T-helper 1 cell treated with Interleukin-12 subunit alpha and Interleukin-12 subunit beta and Interleukin-4 antibody, amounts not matched to agents 30 ng/mL and 1 ng/mL, for 36 hours (primary cell): ENCODE results near the gene SUGCT. TPM values are rescaled to one million over a fixed set of nuclear protein-coding genes. Genes with fewer than 3 reads are reported as not detected.

Source experiments
- intact Hi-C: fragments of 100-400 bp; cut with micrococcal nuclease; formaldehyde crosslinking; loops from one replicate; pipeline ENCODE4 v1.15.1; 2024
- total RNA-seq: library from RNA; stranded (reverse); gene quantifications from 2 replicates; pipeline ENCODE4 v1.2.3, GENCODE V29; 2022

SUGCT gene
- total RNA-seq, 1 donor from 2014 or later = not detected

DNA sequence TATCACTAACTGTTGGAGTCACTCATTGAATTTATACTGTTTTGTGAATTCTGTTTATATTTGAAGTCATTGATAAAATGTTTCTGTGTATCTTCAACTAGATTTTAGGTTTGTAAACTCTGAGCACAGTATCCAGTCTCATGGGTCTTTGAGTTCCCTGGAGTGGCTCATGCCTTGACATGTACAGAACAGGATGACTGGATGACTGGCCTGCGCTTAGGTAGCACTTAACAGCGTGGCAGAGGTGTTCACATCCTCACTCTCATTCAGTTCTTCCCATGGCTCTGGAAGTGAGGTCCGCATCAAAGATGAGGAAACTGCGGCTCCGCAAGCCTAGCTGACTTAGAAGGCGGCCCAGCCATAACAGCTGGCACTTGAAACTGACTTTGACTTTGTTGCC, 576.9 kb downstream of the SUGCT start:
- intact Hi-C loops = loop anchor here (1.0 kb wide), 1 partner anchor 24 kb away; no protein-coding TSS in a partner anchor

DNA sequence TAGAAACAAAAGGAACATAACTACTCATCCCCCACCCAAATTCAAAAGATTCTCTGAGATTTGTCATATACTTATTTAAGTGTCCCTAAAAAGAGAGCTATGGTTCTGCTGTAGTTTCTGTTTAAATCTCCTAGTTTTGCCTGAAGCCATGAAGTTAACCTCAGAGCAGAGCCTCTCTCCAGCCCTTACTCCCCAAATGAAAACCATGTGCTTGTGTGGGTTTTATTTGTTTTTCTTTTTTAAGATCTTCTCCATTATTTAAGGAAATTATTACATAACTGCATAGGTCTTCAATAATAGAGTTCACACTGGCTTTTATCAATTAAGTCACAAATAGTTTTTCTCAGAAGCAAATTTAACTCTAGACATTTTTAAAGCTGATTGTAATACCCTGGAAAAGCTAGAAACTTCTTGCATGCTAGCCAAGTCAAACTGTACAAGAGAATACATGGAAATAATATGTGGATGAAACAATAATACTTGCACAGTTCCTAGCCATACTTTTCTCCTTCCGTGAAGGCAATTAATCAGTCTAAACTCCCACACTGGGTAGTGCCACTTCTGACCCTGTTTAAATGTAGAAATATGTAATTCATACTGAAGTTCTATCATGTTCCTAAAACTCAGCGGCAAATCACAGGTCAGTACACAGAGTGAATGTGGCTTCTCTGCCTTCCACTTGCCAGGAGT, 579.7 kb downstream of the SUGCT start:
- intact Hi-C loops = no loop called here

DNA sequence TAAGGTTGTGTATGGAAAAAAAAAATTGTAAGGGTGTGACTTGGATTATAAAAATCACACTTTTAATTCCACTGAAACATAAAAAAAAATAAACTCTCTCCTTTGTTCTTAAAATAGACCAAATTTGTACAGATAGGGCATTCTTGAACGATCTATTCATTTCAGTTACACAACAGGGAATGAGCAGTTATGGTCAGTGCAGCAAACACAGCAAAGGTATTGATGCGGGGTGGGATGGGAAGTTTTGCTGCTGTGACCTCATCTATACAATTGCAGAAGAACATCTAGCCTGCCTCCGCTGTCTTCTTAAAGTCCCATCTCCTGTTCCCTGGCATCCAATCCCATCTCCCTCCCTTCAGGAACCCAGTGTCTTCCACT, 580.2 kb downstream of the SUGCT start:
- intact Hi-C loops = no loop called here

DNA sequence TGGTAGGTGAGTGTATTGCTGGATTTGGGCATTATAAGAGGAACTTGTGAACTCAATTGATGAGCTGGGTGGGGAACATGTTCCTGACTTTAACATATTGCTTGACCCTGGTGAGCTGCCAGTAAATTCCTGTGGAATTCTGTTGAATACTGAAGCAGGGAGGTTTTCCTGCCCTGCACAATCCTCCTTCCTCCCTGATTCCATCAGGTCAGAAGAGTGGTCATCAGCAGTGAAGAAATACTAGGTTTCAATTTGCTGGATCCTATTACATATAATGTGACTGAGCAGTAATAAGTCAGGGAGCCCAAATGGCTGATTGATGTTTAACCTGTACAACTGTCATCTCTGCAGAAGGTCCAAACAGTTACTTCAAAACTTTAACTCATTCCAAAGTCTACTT, 581.2 kb downstream of the SUGCT start:
- intact Hi-C loops = no loop called here

DNA sequence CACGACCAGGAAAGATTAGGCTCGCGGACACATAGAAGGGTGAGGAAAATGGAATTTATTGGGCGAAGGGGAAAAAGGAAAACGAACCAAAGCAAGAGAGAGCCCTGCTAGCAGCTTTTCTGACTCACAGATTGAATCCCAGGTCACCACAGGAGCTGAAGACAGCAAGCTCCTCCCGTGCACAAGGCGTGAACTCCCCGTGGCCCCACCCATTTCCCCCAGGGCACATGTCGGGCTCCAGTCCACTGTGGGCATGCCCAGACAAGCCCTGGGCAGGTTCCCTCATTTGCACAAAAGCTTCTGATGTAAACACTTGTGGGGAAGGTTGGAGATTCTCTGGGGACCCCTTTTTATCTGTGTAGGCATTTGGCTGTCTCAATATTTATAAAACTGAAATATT, 582.4 kb downstream of the SUGCT start:
- intact Hi-C loops = no loop called here

DNA sequence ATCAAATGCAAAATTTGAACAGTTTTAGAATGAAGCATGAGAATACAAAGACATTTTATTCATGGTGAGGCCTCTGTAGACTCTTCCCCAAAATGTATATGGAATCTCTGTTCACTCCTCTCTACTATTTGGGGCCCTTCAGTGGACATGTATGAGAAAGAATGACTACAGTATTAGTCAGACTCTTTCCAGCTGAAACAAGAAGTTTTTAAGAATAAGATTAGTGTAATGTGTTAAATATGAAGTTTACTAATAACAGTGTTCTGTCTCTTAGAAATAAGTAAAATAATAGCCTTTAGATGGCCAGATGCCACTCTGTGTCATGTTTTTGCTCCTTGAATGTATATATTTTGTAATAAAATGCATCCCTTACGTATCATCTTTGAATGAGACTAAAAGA, 585.6 kb downstream of the SUGCT start:
- intact Hi-C loops = no loop called here

- intact Hi-C loops = no loop called here
Observed at GRCh38 chr7:40721342-40721949, 586.6 kb downstream of the SUGCT start.

DNA sequence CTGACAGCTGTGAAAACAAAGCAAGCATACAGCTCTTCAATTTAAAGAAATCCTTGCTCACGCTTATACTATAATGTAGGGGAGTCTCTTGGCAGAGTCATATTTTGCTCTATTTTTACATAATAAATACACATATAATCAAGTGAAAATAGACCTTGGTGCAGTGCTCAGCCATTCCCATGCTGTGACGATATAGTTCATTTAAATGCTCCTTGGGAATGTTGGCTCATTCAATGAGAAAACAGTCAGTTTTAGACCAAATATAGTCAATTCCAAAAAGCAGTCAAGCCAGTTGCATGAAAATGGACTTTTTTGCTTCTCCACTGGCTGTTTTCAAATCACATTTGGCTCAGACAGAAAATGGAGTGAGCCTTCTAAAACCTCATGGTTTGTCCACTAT, 587.4 kb downstream of the SUGCT start:
- intact Hi-C loops = no loop called here

GRCh38 chr7:40723829-40724228, 589.0 kb downstream of the SUGCT start:
- intact Hi-C loops = no loop called here

DNA sequence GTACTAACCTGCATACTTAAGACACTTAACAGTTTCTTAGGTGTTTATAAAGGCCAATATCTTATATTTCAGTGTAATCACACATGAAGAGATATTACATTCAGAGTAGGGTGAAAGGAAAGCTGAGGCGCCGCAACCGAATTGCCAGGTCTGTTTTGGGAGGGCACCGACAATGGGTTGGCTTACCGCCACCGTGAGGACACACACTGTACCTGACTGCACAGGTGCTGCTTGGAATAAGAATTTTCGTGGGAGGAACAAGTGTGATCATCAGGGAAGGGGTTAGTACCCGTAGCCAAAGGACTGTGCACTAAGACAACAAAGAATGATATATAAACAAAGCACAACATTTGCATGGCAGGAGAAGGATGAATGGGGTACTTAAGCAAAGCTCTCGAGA, 591.8 kb downstream of the SUGCT start:
- intact Hi-C loops = no loop called here

DNA sequence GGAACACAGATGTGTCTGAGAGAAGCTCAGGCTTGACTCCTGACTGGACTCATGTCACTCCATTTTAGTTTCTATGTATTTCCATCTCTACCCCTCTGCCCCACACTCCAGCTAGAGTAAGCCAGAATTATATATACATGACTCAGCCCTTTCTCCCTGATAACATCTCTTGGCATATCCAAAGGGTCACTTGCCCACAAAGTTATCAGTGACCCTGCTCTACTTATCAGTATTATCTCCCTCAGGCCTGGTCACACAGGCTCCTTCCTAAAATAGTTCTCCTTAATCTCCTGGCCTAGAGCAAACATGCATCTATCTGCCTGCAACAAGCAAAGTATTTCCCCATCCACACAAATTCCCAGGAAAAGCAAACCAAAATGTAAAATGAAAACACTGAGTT, 598.3 kb downstream of the SUGCT start:
- intact Hi-C loops = no loop called here

DNA sequence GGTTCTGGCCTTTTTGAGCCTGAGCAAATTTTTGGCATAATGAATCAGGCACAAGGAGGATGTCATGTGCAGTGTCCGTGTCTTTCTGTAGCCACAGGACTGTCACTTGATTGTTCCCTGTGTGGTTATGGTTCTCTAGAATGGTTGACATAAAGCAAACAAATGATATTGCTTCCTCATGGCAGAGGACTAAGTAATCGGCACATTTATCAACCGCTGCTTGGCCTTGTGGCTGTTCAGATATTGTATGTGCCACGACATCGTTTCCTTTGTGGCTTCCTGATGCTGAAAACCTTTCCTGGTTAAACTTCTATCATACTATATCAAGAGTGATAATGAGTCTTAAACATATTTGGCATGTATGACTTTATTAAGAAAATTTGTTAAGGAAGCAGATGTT, 598.8 kb downstream of the SUGCT start:
- intact Hi-C loops = no loop called here

DNA sequence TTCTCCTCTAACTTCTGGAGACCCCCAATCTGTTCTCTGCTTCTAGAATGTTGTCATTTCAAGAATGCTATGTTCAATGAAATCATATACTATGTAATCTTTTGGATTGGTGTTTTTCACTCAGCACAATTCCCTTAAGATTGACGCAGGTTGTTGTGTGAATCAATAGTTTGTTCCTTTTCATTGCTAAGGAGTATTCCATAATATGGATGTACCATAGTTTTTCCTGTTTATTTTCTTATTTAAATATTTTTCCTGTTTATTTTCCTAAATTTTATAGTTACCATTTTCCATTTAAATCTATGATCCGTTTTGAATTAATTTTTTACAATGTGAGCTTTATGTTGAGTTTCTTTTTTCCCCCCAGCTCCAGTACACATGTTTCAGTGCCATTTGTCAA, 604.5 kb downstream of the SUGCT start:
- intact Hi-C loops = no loop called here

- intact Hi-C loops = no loop called here
Observed at GRCh38 chr7:40742270-40742669, 607.5 kb downstream of the SUGCT start.

DNA sequence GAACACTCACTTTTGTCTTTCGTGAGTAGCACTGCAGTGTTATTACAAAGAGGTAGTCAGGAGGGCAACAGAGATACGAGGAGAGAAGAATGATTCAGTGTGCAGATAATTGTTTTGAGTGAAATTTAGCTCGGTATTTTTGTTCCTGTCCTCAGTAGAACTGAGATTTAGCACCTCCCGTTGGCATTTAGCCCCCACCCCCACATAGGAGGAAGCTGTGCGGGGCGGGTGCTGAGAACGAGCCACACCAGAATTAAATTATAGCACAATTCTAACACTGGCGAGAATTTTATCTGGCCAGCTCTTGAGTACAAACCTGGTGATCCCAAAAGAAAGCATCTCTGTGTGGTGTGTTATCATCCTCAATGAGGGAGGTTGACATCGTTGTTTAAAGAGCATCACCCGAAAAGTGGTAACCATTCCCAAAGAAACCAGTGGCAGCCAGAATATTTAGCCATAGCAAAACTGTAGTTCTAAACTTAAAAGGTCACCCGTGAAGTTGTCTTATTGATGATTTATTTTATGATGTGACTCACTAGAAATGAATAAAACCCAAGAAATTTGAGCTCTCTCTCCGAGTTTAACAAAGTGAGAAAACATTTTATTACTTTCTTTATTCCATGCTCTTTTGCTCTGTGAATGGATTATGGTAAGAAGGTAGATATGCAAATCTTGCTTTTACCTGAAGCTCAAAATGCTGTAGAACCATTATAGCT, 612.2 kb downstream of the SUGCT start:
- intact Hi-C loops = no loop called here

DNA sequence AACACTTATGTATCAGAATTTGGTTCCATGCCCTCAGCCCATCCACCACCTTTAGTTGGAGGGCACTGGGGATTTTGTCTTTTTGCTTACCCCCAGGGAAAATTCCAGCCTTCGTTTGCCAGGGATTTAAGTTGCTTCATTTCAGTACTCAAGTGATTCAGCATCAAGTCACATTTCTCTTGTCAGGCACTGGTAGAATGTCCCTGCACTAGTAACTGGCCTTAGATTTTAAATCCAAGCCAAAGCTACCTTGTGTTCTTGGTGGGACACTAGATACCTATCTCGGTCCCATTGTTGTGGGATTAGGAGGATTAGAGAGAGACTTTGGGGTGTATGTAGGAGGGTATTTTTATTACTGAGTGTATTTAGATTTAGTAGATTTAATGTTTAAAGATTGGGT, 613.1 kb downstream of the SUGCT start:
- intact Hi-C loops = no loop called here

DNA sequence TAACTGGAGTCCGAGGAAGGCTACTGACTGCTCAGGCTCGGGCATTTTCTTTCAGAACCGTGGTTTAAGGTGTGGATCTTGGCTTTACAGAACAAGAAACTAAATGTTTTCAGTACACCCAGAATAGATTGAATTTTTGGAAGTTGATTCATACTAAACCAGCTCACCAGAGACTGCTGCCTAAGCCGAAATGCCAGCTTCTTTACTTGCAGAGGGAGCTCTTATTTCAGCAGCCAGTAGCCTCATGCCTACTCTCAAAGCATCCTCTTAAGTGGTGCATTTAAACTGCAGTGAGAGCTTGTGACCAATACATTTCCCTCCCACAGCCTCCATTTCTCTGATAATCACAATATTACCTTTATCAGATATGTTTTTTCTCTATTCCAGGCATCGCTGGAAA, 615.1 kb downstream of the SUGCT start:
- intact Hi-C loops = no loop called here

DNA sequence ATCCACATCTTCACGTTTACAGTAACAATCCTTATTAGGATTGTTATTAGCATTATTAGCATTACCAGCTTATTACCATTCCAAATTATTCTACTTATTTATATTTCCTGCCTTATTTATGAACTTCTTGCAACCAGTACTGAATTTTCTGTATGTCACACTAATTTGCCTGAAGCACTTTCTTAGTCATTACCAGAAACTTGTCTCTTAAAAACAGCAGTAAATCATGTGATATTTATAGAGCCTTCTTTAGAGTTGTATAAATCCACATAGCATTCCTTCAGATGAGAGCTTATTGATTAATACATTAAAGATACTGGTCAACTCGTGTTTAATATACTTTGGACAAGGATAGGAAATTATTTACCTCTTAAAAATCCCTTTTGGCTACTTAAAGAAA, 618.6 kb downstream of the SUGCT start:
- intact Hi-C loops = no loop called here

GRCh38 chr7:40755438-40755837, 620.6 kb downstream of the SUGCT start:
- intact Hi-C loops = no loop called here

DNA sequence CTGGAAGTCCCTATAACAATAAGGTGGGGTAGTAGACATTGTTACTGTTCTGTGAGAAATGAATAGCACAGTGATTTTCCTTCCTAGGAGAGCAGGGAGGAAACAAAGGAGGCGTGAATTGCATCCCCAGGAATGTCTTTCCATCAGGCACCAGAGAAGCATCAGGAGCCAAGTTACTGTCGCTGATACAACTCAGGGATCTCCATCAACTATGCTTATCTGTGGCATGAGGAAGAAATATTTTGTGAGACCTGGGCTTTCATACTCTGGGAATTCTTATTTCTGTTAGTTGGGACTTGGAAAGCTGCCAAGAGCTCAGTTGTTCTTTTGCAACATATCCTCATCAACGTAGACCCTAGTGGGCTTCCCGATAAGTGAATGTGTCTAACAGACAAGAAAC, 622.3 kb downstream of the SUGCT start:
- intact Hi-C loops = no loop called here

DNA sequence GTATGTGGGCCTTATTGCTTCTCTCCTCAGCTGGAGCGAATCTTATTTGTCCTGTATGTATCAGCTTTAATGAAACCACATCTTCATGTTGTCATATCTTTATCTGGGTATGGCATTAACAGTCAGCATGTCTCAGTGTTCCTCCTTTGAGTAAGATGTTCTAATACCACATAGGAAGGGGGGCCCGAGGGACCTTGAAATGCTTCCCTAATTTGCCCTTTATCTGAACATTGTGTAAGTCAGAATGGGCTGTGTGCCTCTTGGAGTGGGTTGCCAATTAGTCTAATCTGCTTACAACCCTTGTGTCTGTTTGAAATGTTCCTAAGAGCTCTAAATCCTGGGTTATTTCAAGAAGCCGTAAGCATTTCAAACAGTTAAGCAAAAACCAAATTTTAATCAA, 623.8 kb downstream of the SUGCT start:
- intact Hi-C loops = no loop called here

DNA sequence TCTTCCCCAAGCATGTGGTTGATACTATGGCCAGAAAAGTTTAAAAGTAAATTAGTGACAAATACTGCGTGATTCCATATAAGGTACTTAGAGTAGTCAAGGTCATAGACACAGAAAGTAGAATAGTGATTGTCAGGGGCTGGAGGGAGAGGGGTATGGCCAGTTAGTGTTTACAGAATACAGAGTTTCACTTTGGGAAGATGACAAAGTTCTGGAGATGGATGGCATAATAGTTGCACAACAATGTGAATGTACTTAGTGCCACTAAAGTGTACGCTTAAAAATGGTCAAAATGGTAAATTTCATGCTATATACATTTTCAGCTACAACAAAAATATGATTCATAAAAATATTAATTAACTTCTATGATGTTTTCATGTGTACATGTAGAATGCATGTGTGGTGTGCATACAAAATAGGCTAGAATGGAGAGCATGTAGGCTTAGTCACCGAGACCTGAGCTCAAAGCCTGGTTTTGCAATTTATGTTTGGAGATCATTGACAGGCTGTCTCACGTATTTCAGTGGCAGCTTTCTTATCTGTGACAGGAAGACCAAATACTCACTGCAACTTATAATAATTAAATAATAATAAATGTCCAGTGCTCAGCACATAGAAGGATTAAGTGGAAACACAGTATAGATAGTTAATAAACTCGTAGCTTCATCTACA, 625.6 kb downstream of the SUGCT start:
- intact Hi-C loops = no loop called here
